HG02642 (cell line): ENCODE measurements around the gene KREMEN1.
"Not testable (repeated sequence)": the region's sequence is repeated elsewhere in the genome, so short reads cannot be mapped to it uniquely, and the experiment has no call there.

Experiments
- ATAC-seq: cut with Tn5 transposase; IDR thresholded peaks from one replicate; pipeline ENCODE4 v1.9.1; 2021; ENCODE audit warnings: mild to moderate bottlenecking; ENCODE audit not compliant: unreplicated experiment, poor library complexity

KREMEN1 gene

GRCh38 chr22:29096736-29097669 lies 24.2 kb downstream of the KREMEN1 start:
- ATAC-seq = no peak

DNA sequence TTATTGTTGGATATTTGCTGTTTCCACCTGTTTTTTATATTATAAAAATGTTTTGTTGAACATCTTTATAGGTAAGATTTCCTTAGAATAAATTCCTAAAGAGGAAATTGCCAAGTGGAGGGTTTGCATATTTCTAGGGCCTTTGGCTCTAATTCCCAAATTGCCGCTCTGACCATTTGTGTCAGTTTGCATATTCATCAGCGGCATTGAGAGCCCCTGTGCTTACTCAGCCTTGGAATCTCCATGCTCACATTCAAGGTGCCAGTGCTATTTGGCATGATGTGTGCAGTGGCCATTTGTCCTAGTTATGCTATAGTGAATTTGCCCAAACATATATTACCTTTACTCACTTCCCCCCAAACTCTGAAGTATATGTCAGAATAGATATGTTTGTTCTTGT lies 25.5 kb downstream of the KREMEN1 start:
- no peak for ATAC-seq

DNA sequence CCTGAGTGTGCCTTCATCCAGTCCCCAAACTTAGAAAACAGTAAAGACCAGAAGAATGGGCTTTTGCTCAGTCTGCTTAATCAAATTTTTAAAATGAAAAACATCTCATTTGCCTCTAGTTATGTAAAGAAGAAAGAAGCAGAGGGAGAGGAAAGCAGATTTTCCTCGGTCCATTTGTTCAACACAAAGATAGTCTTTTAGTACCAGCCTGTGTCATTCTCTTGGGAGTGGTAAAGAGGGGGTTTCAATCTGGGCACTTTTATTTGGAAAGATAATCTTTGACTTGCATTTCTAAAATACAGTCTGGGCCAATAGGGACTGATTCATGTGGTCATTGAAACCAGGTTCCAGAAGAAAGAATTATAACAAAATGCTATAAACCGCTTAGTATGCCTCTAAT lies 29.5 kb downstream of the KREMEN1 start:
- no peak for ATAC-seq

DNA sequence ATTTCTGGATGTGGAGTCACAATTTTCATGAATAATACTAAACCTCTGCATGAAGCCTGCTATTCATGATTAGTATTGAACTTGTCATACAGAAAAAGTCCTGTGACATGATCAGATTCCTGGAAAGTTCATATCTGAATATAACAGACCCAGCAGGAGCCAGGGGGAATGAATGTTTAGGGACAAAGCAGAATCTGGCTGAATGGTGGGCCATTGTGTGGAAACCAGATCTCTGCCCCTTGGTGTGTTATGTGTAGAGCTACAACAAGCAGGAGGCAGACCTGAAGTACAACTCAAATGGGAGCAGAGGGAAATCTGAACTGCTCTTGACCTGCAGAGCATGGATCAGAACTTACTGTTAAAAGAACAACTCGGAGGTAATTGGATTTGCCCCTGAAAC lies 30.3 kb downstream of the KREMEN1 start:
- no peak for ATAC-seq

DNA sequence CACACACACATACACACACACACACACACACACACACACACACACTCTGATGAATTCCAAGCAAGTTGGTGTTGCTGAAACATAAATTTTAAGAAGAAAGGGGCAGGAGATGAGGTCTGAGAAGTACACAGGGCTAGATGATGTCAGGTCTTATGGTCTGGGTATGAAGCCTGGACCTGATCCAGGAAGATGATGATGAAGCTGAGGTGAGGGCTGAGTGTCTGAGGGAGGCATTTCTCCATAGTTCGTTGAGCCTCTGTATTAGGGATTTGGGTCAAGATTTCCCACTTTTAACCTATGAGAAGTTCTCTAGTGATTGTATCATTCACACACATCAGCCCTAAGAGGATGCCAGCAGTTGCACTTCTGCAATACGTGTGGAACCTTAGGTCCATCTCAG lies 32.6 kb downstream of the KREMEN1 start:
- ATAC-seq = no peak

GRCh38 chr22:29106839-29107238 lies 34.0 kb downstream of the KREMEN1 start:
- ATAC-seq = no peak

DNA sequence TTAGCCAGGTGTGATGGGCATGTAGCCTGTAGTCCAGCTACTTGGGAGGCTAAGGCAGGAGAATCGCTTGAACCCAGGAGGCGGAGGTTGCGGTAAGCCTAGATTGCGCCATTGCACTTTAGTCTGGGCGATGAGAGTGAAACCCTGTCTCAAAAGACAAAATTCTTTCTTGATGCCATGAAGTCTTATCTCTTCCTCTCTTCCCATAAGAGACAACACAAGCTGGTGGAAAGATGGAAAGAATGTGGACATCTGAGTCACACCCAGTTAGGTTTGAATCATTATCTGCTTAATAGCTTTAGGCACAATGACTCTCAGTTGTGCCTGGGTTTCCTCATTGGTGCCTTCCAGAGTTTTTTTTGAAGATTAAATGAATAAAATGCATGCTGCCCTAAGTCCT lies 35.3 kb downstream of the KREMEN1 start:
- no peak for ATAC-seq

GRCh38 chr22:29109822-29110221 lies 37.0 kb downstream of the KREMEN1 start:
- ATAC-seq = no peak

DNA sequence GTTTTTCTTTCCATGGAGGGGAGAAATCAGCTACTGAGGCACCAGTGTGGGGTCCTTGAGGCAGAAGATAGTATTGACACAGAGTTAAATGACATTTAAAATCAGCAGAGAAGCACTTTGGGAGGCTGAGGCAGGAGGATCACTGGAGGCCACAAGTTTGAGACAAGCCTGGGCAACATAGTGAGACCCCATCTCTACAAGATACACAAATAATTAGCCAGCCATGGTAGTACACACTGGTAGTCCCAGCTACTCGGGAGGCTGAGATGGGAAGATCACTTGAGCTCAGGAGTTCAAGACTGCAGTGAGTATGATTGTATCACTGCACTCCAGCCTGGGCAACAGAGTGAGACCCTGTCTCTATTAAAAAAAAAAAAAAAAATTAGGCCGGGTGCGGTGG lies 38.1 kb downstream of the KREMEN1 start:
- no peak for ATAC-seq

- no peak for ATAC-seq
Observed at GRCh38 chr22:29112121-29112520, 39.3 kb downstream of the KREMEN1 start.

DNA sequence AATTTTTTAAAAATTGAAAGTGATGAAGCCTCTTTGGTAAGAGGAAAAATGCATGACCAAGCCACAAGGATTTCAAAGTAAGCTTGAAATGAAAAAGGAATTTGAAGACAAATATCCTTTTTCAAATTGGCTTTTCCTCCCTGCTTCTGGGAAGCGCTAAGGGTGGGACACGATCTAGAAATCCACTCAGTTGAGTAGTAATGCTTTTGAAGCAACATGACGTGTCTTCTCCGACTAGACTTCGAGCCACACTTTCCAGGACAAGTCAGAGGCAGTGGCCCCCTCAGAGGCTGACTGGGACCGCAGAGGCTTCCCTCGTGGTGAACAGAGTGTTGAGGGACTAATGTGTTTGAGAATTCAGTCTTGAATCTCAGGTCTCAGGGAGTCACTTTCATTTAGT lies 39.8 kb downstream of the KREMEN1 start:
- no peak for ATAC-seq

DNA sequence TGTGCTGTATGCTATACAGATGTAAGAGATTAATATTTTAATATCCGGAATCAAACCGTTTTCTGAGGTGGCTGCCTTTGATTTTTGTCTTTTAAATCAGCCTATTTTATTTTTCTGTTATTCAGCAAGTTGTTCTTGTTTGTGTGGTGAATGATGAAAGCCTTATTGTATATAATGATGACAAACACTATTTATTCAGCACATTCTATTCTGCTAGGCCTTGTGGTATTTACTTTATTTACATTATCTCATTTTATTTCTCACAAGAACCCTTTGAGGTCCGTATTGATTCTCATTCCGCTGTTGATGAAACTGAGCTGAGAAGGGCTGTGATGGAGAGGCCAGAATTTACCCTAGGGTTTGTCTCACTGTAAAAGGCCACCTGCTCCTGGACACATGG lies 40.5 kb downstream of the KREMEN1 start:
- no peak for ATAC-seq

GRCh38 chr22:29114392-29114791 lies 41.6 kb downstream of the KREMEN1 start:
- no peak for ATAC-seq

- ATAC-seq = no peak
Observed at GRCh38 chr22:29115682-29116288, 43.0 kb downstream of the KREMEN1 start.

GRCh38 chr22:29116397-29117123 lies 43.7 kb downstream of the KREMEN1 start:
- ATAC-seq = no peak

DNA sequence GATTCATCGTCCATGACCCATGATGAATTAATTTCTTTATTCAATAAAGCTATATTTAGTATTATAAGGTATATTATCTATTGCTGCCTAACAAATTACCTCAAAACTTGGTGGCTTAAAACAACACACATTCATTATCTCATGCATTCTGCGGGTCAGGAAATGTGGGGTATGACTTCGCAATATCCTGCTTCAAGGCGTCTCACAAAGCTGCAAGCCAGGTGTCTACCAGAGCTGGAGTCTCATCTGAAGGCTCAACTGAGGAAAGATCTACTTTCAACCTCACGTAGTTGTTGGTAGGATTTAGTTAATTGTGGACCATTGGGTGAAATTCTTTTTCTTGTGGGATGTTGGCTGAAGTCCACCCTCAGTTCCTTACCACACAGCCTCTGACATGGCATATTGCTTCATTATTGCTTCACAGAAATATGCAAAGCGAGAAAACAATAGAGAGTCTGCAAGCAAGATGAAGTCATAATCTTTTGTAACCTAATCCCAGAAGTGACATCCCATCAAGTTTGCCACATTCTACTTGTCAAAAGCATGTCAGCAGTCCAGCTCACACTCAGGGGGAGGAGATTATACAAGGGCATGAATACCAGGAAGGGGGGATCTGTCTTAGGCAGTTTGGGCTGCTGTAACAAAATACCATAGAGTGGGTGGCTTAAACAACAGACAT lies 45.1 kb downstream of the KREMEN1 start:
- no peak for ATAC-seq

DNA sequence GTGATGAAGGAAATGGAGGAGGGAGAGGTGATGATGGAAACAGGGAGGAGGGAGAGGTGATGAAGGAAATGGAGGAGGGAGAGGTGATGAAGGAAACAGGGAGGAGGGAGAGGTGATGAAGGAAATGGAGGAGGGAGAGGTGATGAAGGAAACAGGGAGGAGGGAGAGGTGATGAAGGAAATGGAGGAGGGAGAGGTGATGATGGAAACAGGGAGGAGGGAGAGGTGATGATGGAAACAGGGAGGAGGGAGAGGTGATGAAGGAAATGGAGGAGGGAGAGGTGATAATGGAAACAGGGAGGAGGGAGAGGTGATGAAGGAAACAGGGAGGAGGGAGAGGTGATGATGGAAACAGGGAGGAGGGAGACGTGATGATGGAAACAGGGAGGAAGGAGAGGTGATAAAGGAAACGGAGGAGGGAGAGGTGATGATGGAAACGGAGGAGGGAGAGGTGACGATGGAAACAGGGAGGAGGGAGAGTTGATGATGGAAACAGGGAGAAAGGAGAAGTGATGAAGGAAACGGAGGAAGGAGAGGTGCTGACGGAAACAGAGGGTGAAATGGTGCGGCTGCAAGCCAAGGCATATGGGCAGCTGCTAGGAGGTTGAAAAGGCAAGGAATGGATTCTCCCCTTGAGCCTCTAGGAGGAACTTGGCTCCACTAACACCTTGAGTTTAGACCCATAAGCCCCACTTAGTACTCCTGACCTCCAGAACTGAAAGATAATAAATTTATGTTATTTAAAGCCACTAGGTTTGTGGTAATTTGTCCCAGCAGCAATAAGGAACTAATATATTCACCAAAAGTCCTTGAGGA lies 47.5 kb downstream of the KREMEN1 start:
- not testable (repeated sequence) for ATAC-seq

DNA sequence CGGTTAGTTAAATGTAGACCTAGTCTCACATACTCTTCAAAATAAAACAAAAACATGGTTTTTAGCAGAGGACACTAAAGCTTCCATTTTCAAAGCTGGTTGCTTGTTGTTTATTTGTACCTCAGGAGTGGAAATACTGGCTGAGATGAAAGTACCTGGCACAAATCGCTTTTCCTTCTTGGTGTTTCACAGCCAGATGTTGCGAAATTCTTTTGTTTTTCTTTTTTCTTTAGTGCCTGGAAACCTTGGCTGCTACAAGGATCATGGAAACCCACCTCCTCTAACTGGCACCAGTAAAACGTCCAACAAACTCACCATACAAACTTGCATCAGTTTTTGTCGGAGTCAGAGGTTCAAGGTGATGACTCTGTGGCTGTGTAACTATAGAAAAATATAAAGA lies 48.3 kb downstream of the KREMEN1 start:
- ATAC-seq = no peak

DNA sequence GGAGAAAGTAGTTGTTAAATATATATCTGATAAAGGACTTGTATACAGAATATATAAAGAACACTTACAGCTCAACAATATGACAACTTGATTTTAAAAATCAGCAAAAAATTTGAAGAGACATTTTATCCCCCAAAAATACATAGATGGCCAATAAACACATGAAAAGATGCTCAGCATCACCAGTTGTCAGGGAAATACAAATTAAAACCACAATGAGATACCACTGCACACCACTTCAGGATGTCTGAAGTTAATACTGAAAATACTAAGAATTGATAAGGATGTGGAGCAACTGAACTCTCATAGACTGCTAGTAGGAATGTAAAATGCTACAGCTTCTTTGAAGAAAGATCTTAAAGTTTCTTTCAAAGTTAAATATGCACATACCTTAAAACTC lies 49.2 kb downstream of the KREMEN1 start:
- ATAC-seq = no peak
